Prostate gland (tissue), 2 donors: ENCODE data around the gene CEP72. TPM values are rescaled to one million over a fixed set of nuclear protein-coding genes. Genes with fewer than 3 reads are reported as not detected.
"Not testable (repeated sequence)": the region's sequence is repeated elsewhere in the genome, so short reads cannot be mapped to it uniquely, and the experiment has no call there.

Experiments used
- DNase-seq: peaks from one replicate; pipeline ENCODE4 v3.0.0-alpha.2; 2019; ENCODE audit warnings: low spot score
- H3K27ac ChIP-seq, 2 donors: fragments of 200-600 bp; sonication (generic); 2 replicates each; pipeline ENCODE4 v1.5.1; 2017 to 2019
- H3K27me3 ChIP-seq: fragments of 200-600 bp; sonication (generic); replicated peaks from 2 replicates; pipeline ENCODE4 v1.5.1; 2019; ENCODE audit not compliant: insufficient read depth
- H3K36me3 ChIP-seq, 2 donors: fragments of 200-600 bp; sonication (generic); 1 replicate in 1 of 2; 2 replicates in 1 of 2; pipeline versions ENCODE4 v1.5.1 to v1.8.1; 2017 to 2019
- H3K4me1 ChIP-seq: fragments of 200-600 bp; sonication (generic); replicated peaks from 2 replicates; pipeline ENCODE4 v1.5.1; 2019
- H3K4me3 ChIP-seq, 2 donors: fragments of 200-600 bp; sonication (generic); 2 replicates each; pipeline ENCODE4 v1.5.1; 2017 to 2019
- H3K9me3 ChIP-seq: fragments of 200-600 bp; sonication (generic); 2 replicates; pipeline ENCODE4 v1.5.1; 2017
- POLR2A ChIP-seq: fragments of 450-650 bp; IDR thresholded peaks from one replicate; pipeline ENCODE4 v1.6.1; 2016; ENCODE audit warnings: antibody characterized with exemption, mild to moderate bottlenecking
- POLR2AphosphoS5 ChIP-seq: sonication (generic); formaldehyde crosslinking; IDR thresholded peaks from one replicate; pipeline ENCODE4 v1.6.1; 2017; ENCODE audit warnings: antibody characterized with exemption
- WGBS: methylation state at CpG from one replicate; pipeline ENCODE4 v1.1.5; 2018; 5-methylcytosine and 5-hydroxymethylcytosine counted together
- intact Hi-C: fragments of 100-400 bp; cut with DNase I; formaldehyde crosslinking; loops from one replicate; pipeline ENCODE4 v1.14.2; 2022
- total RNA-seq, 2 donors: library from RNA; depleted of rRNA; stranded (reverse); fragments of >200 nt; gene quantifications; one replicate each; pipeline ENCODE4 v1.1.0, GENCODE V29; 2016
- TF ChIP-seq, protein P1 (sequence below), 4 experiments: fragments of 200-600 bp in 2 of 4; fragments of 450-650 bp in 2 of 4; sonication (generic) in 2 of 4; IDR thresholded peaks; 1 replicate in 3 of 4; 2 replicates in 1 of 4; pipeline ENCODE4 v1.5.1; 2016 to 2019; ENCODE audit warnings: antibody characterized with exemption in 4 of 4, mild to moderate bottlenecking in 2 of 4, moderate library complexity in 2 of 4

CEP72 gene
- total RNA-seq, 2 donors from 2014 or later, result 6.4 to 12.8 TPM

DNA sequence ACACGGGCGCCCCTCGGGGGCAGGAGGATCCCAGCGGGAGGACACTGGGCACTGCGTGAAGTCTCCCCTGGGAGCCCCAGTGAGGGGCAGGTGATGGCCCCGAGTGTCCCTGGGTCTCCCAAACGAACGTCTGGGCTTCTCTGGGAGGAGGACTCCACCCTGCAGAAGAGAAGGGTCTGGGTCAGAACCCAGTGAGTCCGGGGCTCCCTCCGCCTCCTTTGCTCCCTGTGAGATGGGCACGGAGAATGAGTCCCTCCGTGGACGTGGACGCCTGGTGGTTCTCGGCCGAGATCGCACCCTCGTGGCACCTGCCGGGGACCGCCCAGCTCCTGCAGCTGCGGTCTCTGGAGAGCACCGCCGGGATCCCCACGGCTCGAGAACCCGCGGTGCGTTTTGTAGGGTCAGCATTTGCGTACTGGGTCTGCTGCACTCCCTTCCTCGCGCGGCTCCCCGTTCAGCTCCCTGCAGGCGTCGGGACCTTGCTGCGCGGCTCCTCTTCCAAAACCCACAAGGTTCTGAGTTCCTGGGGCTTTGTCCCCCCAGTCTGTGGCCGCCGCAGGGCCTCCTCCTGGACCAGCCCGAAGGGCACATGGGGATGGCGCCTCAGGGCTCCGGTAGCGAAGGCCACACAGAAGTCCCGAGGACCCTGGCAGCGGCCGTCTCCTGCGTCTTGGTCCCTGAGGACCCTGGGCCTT is 10.2 kb upstream of the CEP72 start:
- peaks cover 10% of the 10 kb centered on the region for H3K27me3 ChIP-seq
- DNase-seq, result no peak
- no peaks in the 10 kb centered on the region for H3K4me1 ChIP-seq
- H3K36me3 ChIP-seq, result no peaks in the 10 kb centered on the region
- TF ChIP-seq POLR2A (no peak), POLR2AphosphoS5 (no peak)
- TF ChIP-seq, protein P1, sequence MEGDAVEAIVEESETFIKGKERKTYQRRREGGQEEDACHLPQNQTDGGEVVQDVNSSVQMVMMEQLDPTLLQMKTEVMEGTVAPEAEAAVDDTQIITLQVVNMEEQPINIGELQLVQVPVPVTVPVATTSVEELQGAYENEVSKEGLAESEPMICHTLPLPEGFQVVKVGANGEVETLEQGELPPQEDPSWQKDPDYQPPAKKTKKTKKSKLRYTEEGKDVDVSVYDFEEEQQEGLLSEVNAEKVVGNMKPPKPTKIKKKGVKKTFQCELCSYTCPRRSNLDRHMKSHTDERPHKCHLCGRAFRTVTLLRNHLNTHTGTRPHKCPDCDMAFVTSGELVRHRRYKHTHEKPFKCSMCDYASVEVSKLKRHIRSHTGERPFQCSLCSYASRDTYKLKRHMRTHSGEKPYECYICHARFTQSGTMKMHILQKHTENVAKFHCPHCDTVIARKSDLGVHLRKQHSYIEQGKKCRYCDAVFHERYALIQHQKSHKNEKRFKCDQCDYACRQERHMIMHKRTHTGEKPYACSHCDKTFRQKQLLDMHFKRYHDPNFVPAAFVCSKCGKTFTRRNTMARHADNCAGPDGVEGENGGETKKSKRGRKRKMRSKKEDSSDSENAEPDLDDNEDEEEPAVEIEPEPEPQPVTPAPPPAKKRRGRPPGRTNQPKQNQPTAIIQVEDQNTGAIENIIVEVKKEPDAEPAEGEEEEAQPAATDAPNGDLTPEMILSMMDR (IDR thresholded peaks at IDR 0.05), result no peak
- WGBS, result 90% methylated on average over 43 of the region's 47 CpGs
- no peak overlapping the region for H3K27ac ChIP-seq
- H3K4me3 ChIP-seq, result no peak overlapping the region
- intact Hi-C loops, result no loop called here
- no peaks in the 10 kb centered on the region for H3K9me3 ChIP-seq

DNA sequence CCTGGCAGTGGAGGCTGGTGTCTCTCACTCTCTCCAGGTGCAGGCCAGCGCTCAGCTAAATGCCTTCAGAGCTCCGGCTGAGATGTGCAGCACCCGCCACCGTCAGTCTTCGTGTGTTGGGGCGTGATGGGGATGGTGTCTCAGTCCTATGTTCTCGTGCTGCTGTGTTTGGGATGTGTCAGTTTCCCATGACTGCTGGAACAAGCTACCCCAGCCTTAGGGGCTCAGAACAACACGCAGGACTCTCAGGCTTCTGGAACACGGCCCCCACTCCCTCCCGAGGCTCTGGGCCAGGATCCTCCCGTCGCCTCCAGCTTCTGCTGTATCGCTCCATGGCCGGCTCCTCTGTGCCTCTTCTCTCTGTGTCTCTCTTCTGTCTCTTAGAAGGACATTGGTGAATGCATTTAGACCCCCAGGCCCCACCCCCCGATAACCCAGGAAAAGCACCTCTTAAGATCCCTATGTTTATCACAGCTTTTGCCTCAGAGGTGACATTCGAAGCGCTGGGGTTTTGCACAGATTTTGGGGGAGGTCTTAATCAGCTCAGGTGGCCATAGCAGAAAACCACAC is 9.6 kb upstream of the CEP72 start:
- H3K4me3 ChIP-seq, result no peak overlapping the region
- WGBS, result 90% methylated on average over 17 of the region's 17 CpGs
- no peak overlapping the region for H3K27ac ChIP-seq
- H3K27me3 ChIP-seq, result peaks cover 7% of the 10 kb centered on the region
- TF ChIP-seq POLR2A, result no peak
- TF ChIP-seq, protein P1 (IDR thresholded peaks at IDR 0.05), result no peak
- TF ChIP-seq POLR2AphosphoS5, result no peak
- intact Hi-C loops, result no loop called here
- H3K4me1 ChIP-seq, result no peaks in the 10 kb centered on the region
- no peak for DNase-seq
- H3K9me3 ChIP-seq, result no peaks in the 10 kb centered on the region
- no peaks in the 10 kb centered on the region for H3K36me3 ChIP-seq

DNA sequence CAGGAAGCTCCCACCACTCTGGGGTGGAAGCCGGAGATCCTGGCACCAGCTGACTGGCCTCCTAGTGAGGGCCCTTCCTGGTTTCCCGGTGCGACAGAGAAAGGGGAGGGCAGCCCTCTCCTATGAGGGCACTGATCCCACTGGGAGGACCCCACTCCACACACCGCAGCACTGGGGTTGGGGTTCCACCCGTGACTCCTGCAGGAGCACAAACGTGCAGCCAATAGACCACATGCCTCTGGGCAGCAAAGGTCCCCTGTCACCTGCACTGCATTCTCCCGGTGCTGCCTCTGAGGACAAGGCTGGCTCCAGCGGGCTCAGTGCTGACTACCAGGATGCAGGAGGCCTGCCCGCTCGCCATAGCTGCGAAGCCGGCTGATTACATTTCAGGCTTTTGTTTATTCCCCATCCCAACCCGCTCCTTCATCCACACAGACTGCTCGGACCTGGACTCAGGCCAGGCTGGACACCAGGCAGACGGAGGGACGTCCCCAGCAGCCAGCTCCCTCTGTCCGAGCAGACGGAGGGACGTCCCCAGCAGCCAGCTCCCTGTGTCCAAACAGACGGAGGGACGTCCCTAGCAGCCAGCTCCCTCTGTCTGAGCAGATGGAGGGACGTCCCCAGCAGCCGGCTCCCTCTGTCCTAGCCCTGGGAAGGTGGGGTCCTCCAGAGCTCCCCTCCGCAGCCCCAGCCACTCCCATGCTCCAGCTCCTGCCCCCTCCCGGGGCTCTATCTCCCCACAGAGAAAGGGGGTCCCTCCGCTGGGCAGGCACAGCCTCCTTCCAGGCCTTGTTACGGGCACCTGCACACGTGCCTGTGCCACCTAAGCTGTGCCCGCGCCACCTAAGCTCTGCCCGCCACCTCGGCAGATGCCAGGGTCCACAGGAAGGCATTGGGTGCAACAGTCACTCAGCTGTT is 8.8 kb upstream of the CEP72 start:
- H3K9me3 ChIP-seq, result no peaks in the 10 kb centered on the region
- H3K4me3 ChIP-seq, result no peak overlapping the region
- WGBS, result 65% methylated on average over 26 of the region's 32 CpGs
- no peaks in the 10 kb centered on the region for H3K4me1 ChIP-seq
- intact Hi-C loops, result no loop called here
- H3K36me3 ChIP-seq, result no peaks in the 10 kb centered on the region
- peaks cover 12% of the 10 kb centered on the region for H3K27me3 ChIP-seq
- no peak for DNase-seq
- TF ChIP-seq, protein P1 (IDR thresholded peaks at IDR 0.05), result no peak
- no peak for TF ChIP-seq POLR2AphosphoS5
- no peak for TF ChIP-seq POLR2A
- no peak overlapping the region for H3K27ac ChIP-seq

DNA sequence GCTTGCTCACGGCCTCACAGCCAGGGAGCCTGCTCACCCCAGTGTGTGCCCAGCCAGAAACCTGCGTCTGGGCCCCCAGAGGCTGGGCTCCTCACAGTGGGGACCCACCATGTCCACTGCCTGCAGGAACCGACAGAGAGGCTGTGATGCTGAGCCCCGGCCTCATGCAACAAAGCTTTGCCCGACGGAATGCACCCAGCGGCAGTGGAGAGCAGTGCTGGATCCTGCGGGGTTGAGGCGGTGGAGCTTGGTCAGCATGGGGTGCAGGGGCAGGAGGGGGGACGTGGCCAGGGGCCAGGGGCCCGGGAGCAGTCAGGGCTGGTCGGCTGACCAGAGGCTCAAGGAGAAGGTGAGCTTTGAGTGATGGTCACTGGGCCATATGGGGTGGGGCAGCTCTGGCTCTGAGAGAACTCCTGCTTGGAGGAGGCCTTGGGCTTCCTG is 7.7 kb upstream of the CEP72 start:
- no peaks in the 10 kb centered on the region for H3K9me3 ChIP-seq
- DNase-seq, result no peak

DNA sequence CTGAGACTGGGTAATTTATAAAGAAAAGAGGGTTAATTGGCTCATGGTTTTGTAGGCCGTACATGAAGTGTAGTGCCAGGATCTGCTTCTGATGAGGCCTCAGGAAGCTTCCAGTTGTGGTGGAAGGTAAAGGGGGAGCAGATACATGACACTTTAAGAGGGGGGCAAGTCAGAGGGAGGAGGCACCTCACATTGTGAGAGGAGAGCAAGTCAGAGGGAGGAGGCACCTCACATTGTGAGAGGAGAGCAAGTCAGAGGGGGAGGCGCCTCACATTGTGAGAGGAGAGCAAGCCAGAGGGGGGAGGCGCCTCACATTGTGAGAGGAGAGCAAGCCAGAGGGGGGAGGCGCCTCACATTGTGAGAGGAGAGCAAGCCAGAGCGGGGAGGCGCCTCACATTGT is 7.0 kb upstream of the CEP72 start:
- H3K27ac ChIP-seq, DNase-seq, H3K4me3 ChIP-seq, H3K36me3 ChIP-seq, H3K9me3 ChIP-seq, intact Hi-C loops, H3K4me1 ChIP-seq: not testable (repeated sequence)
- peaks cover 12% of the 10 kb centered on the region for H3K27me3 ChIP-seq
- WGBS, result 82% methylated on average over 6 of the region's 6 CpGs

More for the DNA sequence above, 7.7 kb upstream of the CEP72 start:
- WGBS, result 81% methylated on average over 12 of the region's 12 CpGs
- no peak overlapping the region for H3K4me3 ChIP-seq
- TF ChIP-seq POLR2AphosphoS5, result no peak
- TF ChIP-seq POLR2A, result no peak
- TF ChIP-seq, protein P1 (IDR thresholded peaks at IDR 0.05), result no peak
- H3K27ac ChIP-seq, result no peak overlapping the region
- peaks cover 12% of the 10 kb centered on the region for H3K27me3 ChIP-seq
- H3K36me3 ChIP-seq, result no peaks in the 10 kb centered on the region
- no peaks in the 10 kb centered on the region for H3K4me1 ChIP-seq
- intact Hi-C loops, result no loop called here
